Neutrophil (primary cell): Measurements from ENCODE around the gene MCF2L.

Experiments used
- H3K27ac ChIP-seq: fragments of 200-600 bp; sonication (generic); 2 replicates; pipeline ENCODE4 v1.5.1; 2016; ENCODE audit warnings: mild to moderate bottlenecking, moderate library complexity
- H3K27me3 ChIP-seq: fragments of 200-600 bp; sonication (generic); 2 replicates; pipeline ENCODE4 v1.6.0; 2016; ENCODE audit warnings: mild to moderate bottlenecking
- H3K36me3 ChIP-seq: fragments of 200-600 bp; sonication (generic); 2 replicates; pipeline ENCODE4 v1.5.1; 2017
- H3K4me1 ChIP-seq, 2 experiments: fragments of 200-600 bp in 1 of 2; sonication (generic) in 1 of 2; 1 replicate in 1 of 2; 2 replicates in 1 of 2; pipeline versions ENCODE4 v1.5.1 to v1.6.1; 2013 to 2016; ENCODE audit warnings: low read depth in 1 of 2, low read length in 1 of 2, mild to moderate bottlenecking in 1 of 2, moderate library complexity in 1 of 2; ENCODE audit not compliant: control insufficient read depth in 1 of 2, insufficient read depth in 1 of 2
- H3K4me3 ChIP-seq, 2 experiments: fragments of 200-600 bp in 1 of 2; sonication (generic) in 1 of 2; 1 replicate in 1 of 2; 2 replicates in 1 of 2; pipeline ENCODE4 v1.5.1; 2013 to 2016; ENCODE audit warnings: low read depth in 1 of 2, low read length in 1 of 2, mild to moderate bottlenecking in 1 of 2, moderate library complexity in 1 of 2
- H3K9me3 ChIP-seq: fragments of 200-600 bp; sonication (generic); 2 replicates; pipeline ENCODE4 v1.5.1; 2016
- CTCF ChIP-seq: fragments of 200-600 bp; sonication (generic); IDR thresholded peaks from 2 replicates; pipeline ENCODE4 v1.5.1; 2016; ENCODE audit warnings: antibody characterized with exemption

The MCF2L gene

GRCh38 chr13:112953591-112954487 lies 15.2 kb upstream of the MCF2L start:
- no peak for TF ChIP-seq CTCF
- Histone ChIP-seq H3K36me3 (no peaks in the 10 kb centered on the region), H3K4me1 (no peaks in the 10 kb centered on the region), H3K27ac (no peak overlapping the region), H3K4me3 (no peak overlapping the region), H3K9me3 (no peaks in the 10 kb centered on the region), H3K27me3 (peaks cover 39% of the 10 kb centered on the region)

GRCh38 chr13:112954488-112955270 lies 14.3 kb upstream of the MCF2L start:
- Histone ChIP-seq H3K9me3 (no peaks in the 10 kb centered on the region), H3K4me3 (no peak overlapping the region), H3K27ac (no peak overlapping the region), H3K4me1 (no peaks in the 10 kb centered on the region), H3K36me3 (no peaks in the 10 kb centered on the region), H3K27me3 (peaks cover 31% of the 10 kb centered on the region)
- no peak for TF ChIP-seq CTCF

GRCh38 chr13:112955271-112955937 lies 13.6 kb upstream of the MCF2L start:
- no peaks in the 10 kb centered on the region for H3K9me3 ChIP-seq
- H3K4me1 ChIP-seq: no peaks in the 10 kb centered on the region
- H3K27me3 ChIP-seq: peaks cover 24% of the 10 kb centered on the region
- H3K36me3 ChIP-seq: no peaks in the 10 kb centered on the region
- H3K4me3 ChIP-seq: no peak overlapping the region
- TF ChIP-seq CTCF: no peak
- no peak overlapping the region for H3K27ac ChIP-seq

GRCh38 chr13:112955956-112956355 lies 13.1 kb upstream of the MCF2L start:
- Histone ChIP-seq H3K36me3 (no peaks in the 10 kb centered on the region), H3K4me3 (no peak overlapping the region), H3K9me3 (no peaks in the 10 kb centered on the region), H3K27ac (no peak overlapping the region), H3K4me1 (no peaks in the 10 kb centered on the region), H3K27me3 (peaks cover 20% of the 10 kb centered on the region)
- no peak for TF ChIP-seq CTCF

- H3K9me3 ChIP-seq: no peaks in the 10 kb centered on the region
- TF ChIP-seq CTCF: no peak
- no peaks in the 10 kb centered on the region for H3K4me1 ChIP-seq
- peaks cover 13% of the 10 kb centered on the region for H3K27me3 ChIP-seq
- H3K36me3 ChIP-seq: no peaks in the 10 kb centered on the region
- H3K4me3 ChIP-seq: no peak overlapping the region
- no peak overlapping the region for H3K27ac ChIP-seq
These were observed 12.3 kb upstream of the MCF2L start for GRCh38 chr13:112956571-112957294.
